Epithelial cell of esophagus (primary cell): ENCODE results near the gene BCL6.
A peak's percentile ranks its signal among the peaks of the same experiment; 100 is the strongest.

ENCODE experiments used
- DNase-seq: peaks from one replicate; pipeline ENCODE4 v3.0.0; 2010; ENCODE audit warnings: low read depth
- H3K4me3 ChIP-seq: 2 replicates; pipeline ENCODE4 v1.5.1; 2011; ENCODE audit warnings: mild to moderate bottlenecking, low read length, control low read depth
- TF ChIP-seq, protein P1 (sequence below): IDR thresholded peaks from 2 replicates; pipeline ENCODE4 v1.5.1; 2011; ENCODE audit warnings: low read depth, mild to moderate bottlenecking, low read length, control low read depth, inconsistent platforms; ENCODE audit not compliant: insufficient read depth; ENCODE audit errors: missing control alignments

Gene BCL6

GRCh38 chr3:187762792-187763191 is 17.5 kb upstream of the BCL6 start:
- H3K4me3 ChIP-seq, result no peak overlapping the region
- DNase-seq, result no peak
- TF ChIP-seq, protein P1, sequence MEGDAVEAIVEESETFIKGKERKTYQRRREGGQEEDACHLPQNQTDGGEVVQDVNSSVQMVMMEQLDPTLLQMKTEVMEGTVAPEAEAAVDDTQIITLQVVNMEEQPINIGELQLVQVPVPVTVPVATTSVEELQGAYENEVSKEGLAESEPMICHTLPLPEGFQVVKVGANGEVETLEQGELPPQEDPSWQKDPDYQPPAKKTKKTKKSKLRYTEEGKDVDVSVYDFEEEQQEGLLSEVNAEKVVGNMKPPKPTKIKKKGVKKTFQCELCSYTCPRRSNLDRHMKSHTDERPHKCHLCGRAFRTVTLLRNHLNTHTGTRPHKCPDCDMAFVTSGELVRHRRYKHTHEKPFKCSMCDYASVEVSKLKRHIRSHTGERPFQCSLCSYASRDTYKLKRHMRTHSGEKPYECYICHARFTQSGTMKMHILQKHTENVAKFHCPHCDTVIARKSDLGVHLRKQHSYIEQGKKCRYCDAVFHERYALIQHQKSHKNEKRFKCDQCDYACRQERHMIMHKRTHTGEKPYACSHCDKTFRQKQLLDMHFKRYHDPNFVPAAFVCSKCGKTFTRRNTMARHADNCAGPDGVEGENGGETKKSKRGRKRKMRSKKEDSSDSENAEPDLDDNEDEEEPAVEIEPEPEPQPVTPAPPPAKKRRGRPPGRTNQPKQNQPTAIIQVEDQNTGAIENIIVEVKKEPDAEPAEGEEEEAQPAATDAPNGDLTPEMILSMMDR, result no peak

DNA sequence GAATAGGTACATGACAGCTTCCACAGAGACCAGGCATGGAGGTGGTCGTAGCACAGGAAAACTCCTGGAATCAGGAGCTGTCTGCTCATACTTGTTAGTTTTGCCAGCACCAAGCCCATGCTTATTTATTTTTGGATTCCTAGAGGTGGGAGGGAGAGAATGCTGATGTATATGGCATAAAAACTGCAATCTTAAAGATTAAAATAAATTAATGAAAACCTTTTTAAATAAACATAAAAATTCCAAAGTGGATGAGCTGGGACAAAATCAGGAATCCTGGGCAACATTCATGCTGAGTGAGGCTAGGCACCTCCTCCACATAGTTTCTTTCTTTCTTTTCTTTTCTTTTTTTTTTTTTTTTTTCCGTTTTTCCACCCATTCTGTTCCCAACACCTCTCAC is 14.3 kb upstream of the BCL6 start:
- no peak overlapping the region for H3K4me3 ChIP-seq
- no peak for DNase-seq
- TF ChIP-seq, protein P1, result no peak

DNA sequence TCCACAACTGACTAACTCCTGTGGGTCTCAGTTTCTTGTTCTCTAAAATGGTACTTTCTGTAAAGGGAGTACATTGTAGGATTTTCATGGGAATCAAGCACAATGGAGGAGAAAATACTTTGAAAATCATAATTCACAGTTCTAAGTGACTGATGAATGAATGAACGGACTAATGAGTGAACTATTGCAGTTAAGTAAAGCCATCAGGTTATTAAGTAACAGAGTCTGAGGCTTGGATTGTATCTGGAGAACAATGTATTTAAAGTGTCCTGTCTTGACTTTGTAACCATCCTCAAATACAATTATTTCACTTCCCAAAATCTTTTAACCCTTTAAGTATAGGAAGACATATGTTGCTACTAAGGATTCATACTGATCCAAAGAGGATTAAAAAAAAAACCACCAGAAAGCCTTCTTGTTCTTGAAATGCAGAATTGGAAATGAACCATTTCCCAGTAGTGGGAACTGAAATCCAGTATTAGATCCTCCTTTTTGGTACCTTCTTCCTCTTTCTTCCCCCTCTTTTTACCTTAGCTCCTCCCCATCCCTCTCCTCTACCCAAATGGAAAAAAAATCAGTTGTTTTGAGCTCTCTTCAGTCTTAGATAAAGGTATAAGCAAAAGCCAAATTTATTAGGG is 13.2 kb upstream of the BCL6 start:
- no peak overlapping the region for H3K4me3 ChIP-seq
- TF ChIP-seq, protein P1, result no peak
- no peak for DNase-seq

- TF ChIP-seq, protein P1, result no peak
- DNase-seq, result no peak
- H3K4me3 ChIP-seq, result no peak overlapping the region
Observed at GRCh38 chr3:187753516-187753915, 8.2 kb upstream of the BCL6 start.

DNA sequence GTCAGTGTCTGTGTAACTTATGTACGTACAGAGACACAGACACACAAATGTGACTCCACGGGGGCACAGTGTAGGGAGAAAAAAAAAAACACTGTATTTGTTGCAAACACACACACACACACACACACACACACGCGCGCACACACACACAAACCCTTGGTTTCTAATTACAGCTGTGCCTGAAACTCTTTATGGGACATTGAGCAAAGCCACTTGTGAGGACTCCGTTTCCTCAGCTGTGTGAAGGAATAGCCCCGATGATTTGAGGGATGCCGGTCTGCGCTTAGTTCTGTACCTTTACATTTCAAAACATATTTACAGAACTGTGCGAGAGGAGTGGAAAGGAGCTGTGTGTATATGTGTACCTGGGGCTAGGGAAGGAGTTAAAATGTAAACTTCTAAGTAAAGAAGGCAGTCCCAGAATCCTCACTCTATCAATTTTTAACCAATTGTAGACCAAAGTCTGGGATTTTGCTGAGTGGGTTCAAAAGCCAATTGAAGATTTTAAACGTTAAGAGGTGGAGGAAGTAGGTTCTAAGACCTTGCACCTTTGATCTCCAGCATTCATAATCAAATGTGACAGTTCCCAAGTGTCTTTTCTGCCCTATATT is 5.3 kb upstream of the BCL6 start:
- DNase-seq, result no peak
- TF ChIP-seq, protein P1, result no peak
- H3K4me3 ChIP-seq, result peak overlapping the region; percentile 41

GRCh38 chr3:187750006-187750512 is 4.8 kb upstream of the BCL6 start:
- peak; percentile 95 for DNase-seq

More at GRCh38 chr3:187750006-187750512, 4.8 kb upstream of the BCL6 start:
- TF ChIP-seq, protein P1, result no peak
- peak overlapping the region; percentile 41 for H3K4me3 ChIP-seq
